Kidney epithelial cell (primary cell): ENCODE results near the gene DAPK2. TPM values are rescaled to one million over a fixed set of nuclear protein-coding genes. Genes with fewer than 3 reads are reported as not detected.
A peak's percentile ranks its signal among the peaks of the same experiment; 100 is the strongest.

ENCODE experiments used
- DNase-seq: peaks from one replicate; pipeline ENCODE4 v3.0.0-alpha.2; 2010; ENCODE audit warnings: low read depth
- H3K27me3 ChIP-seq: 2 replicates; pipeline ENCODE4 v1.6.0; 2011; ENCODE audit warnings: low read length; ENCODE audit not compliant: control insufficient read depth, insufficient read depth
- H3K36me3 ChIP-seq: 2 replicates; pipeline ENCODE4 v1.5.1; 2011; ENCODE audit warnings: low read length; ENCODE audit not compliant: control insufficient read depth, insufficient read depth
- H3K4me3 ChIP-seq: 2 replicates; pipeline ENCODE4 v1.5.1; 2011; ENCODE audit warnings: low read depth, mild to moderate bottlenecking, control low read depth, low read length
- CTCF ChIP-seq: IDR thresholded peaks from 2 replicates; pipeline ENCODE4 v1.5.1; 2011; ENCODE audit warnings: mild to moderate bottlenecking, moderate library complexity, low read length, control low read depth, inconsistent platforms; ENCODE audit not compliant: insufficient read depth, poor library complexity, severe bottlenecking
- total RNA-seq: library from RNA; depleted of rRNA; stranded (reverse); fragments of >200 nt; gene quantifications from 2 replicates; pipeline ENCODE4 v1.2.3, GENCODE V29; 2015

The DAPK2 gene
- total RNA-seq, 1 donor from 2014 or later: 0.21 TPM

GRCh38 chr15:64050281-64051092, 4.2 kb upstream of the DAPK2 start:
- H3K36me3 ChIP-seq: no peaks in the 10 kb centered on the region
- no peak for DNase-seq
- H3K27me3 ChIP-seq: peaks cover 8% of the 10 kb centered on the region
- no peak overlapping the region for H3K4me3 ChIP-seq
- no peak for TF ChIP-seq CTCF

GRCh38 chr15:64048781-64049460, 2.6 kb upstream of the DAPK2 start:
- no peak overlapping the region for H3K4me3 ChIP-seq
- TF ChIP-seq CTCF: no peak
- H3K27me3 ChIP-seq: peaks cover 11% of the 10 kb centered on the region
- no peak for DNase-seq
- no peaks in the 10 kb centered on the region for H3K36me3 ChIP-seq

GRCh38 chr15:64045774-64046420, 388 bp downstream of the DAPK2 start:
- Histone ChIP-seq H3K27me3 (peaks cover 13% of the 10 kb centered on the region), H3K4me3 (peak overlapping the region; percentile 28), H3K36me3 (no peaks in the 10 kb centered on the region)
- no peak for DNase-seq
- no peak for TF ChIP-seq CTCF

- no peak for TF ChIP-seq CTCF
- peaks cover 13% of the 10 kb centered on the region for H3K27me3 ChIP-seq
- no peaks in the 10 kb centered on the region for H3K36me3 ChIP-seq
- no peak for DNase-seq
- H3K4me3 ChIP-seq: no peak overlapping the region
Observed at GRCh38 chr15:64045101-64045435, 1.2 kb downstream of the DAPK2 start.

GRCh38 chr15:64044300-64045100, 1.8 kb downstream of the DAPK2 start:
- Histone ChIP-seq H3K27me3 (peaks cover 13% of the 10 kb centered on the region), H3K36me3 (no peaks in the 10 kb centered on the region), H3K4me3 (no peak overlapping the region)
- TF ChIP-seq CTCF: no peak
- DNase-seq: no peak
